ENCODE results near the gene GNAS-AS1. TPM values are rescaled to one million over a fixed set of nuclear protein-coding genes. Genes with fewer than 3 reads are reported as not detected.
A peak's percentile ranks its signal among the peaks of the same experiment; 100 is the strongest.

GNAS-AS1 gene
- total RNA-seq, 1 experiment from 2014 or later = 1.6 TPM

DNA sequence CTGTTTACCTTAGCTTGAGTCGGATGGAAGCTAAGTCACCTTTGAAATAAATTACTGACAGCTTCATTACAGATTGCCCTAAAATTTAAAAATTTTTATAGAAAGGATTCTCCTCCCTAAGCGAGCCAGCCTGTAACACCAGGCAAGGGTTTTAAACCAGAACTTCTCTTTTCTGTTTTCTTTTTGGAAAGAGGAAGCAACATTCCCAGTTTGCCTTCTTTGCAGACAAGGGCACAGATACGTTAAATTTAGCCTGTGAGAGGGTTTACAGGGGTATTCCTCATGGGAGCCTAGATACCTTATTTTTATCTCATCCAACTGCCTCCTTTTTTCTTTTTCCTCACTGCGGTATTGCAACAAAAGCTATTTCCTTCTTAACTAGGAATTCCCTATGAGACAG lies 46.8 kb upstream of the GNAS-AS1 start:
- no peak overlapping the region for H3K4me3 Mint-ChIP-seq (ENCODE audit: unreplicated experiment)

DNA sequence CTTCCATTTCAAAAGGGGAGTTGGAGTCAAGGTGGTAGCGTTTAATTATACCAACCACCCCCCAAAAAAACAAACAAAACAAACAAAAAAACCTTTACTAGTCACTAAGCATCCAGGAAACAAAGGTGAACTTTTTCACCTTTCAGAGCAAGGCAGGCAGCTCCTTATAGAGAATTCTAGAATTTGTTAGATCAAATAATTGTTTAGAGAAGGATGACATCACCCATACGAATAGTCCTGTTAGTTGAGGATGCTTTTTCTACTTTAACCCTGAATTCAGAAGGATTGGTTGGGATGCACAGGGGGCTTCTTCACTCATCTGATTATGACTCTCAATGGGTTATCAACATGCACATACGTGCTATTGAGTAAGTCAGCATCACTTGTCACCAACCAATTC lies 46.1 kb upstream of the GNAS-AS1 start:
- intact Hi-C loops (cut with micrococcal nuclease) = no loop called here
- Mint-ChIP-seq H3K27me3 (ENCODE audit: insufficient read depth, unreplicated experiment) (no peaks in the 10 kb centered on the region), H3K4me3 (ENCODE audit: unreplicated experiment) (no peak overlapping the region), H3K27ac (ENCODE audit: low read depth, unreplicated experiment) (no peak overlapping the region), H3K9me3 (ENCODE audit: unreplicated experiment) (no peaks in the 10 kb centered on the region), H3K4me1 (ENCODE audit: insufficient read depth, unreplicated experiment) (peaks cover 27% of the 10 kb centered on the region), H3K36me3 (ENCODE audit: insufficient read depth, unreplicated experiment) (peaks cover 29% of the 10 kb centered on the region)
- ChIA-PET POLR2A (interaction anchor here (1.6 kb wide), 1 partner anchor 14 kb away, joined by 4 read pairs; no protein-coding TSS in a partner anchor), CTCF (interaction anchor here (0.7 kb wide), 3 partner anchors 44 to 1079 kb away, joined by 3 to 5 read pairs (median 5); no protein-coding TSS in a partner anchor)
- no peak for DNase-seq (ENCODE audit: unreplicated experiment)
- no TSS peak for BruUV-seq (replicated peaks)
- TF ChIP-seq, protein P1, sequence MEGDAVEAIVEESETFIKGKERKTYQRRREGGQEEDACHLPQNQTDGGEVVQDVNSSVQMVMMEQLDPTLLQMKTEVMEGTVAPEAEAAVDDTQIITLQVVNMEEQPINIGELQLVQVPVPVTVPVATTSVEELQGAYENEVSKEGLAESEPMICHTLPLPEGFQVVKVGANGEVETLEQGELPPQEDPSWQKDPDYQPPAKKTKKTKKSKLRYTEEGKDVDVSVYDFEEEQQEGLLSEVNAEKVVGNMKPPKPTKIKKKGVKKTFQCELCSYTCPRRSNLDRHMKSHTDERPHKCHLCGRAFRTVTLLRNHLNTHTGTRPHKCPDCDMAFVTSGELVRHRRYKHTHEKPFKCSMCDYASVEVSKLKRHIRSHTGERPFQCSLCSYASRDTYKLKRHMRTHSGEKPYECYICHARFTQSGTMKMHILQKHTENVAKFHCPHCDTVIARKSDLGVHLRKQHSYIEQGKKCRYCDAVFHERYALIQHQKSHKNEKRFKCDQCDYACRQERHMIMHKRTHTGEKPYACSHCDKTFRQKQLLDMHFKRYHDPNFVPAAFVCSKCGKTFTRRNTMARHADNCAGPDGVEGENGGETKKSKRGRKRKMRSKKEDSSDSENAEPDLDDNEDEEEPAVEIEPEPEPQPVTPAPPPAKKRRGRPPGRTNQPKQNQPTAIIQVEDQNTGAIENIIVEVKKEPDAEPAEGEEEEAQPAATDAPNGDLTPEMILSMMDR (IDR thresholded peaks at IDR 0.05; ENCODE audit: unreplicated experiment) = no peak

More for the DNA sequence above, 46.8 kb upstream of the GNAS-AS1 start:
- TF ChIP-seq, protein P1 (IDR thresholded peaks at IDR 0.05; ENCODE audit: unreplicated experiment) = no peak
- no peak overlapping the region for H3K27ac Mint-ChIP-seq (ENCODE audit: low read depth, unreplicated experiment)
- intact Hi-C loops (cut with micrococcal nuclease) = no loop called here
- no TSS peak for BruUV-seq (replicated peaks)
- ChIA-PET POLR2A (interaction anchor here (0.7 to 1.6 kb wide), 5 partner anchors 9 to 544 kb away, joined by 3 to 4 read pairs (median 4); no protein-coding TSS in a partner anchor), CTCF (interaction anchor here (0.5 kb wide), 1 partner anchor 309 kb away, joined by 3 read pairs; no protein-coding TSS in a partner anchor)
- peaks cover 27% of the 10 kb centered on the region for H3K4me1 Mint-ChIP-seq (ENCODE audit: insufficient read depth, unreplicated experiment)
- no peaks in the 10 kb centered on the region for H3K9me3 Mint-ChIP-seq (ENCODE audit: unreplicated experiment)
- no peak for DNase-seq (ENCODE audit: unreplicated experiment)
- no peaks in the 10 kb centered on the region for H3K27me3 Mint-ChIP-seq (ENCODE audit: insufficient read depth, unreplicated experiment)
- peaks cover 31% of the 10 kb centered on the region for H3K36me3 Mint-ChIP-seq (ENCODE audit: insufficient read depth, unreplicated experiment)

DNA sequence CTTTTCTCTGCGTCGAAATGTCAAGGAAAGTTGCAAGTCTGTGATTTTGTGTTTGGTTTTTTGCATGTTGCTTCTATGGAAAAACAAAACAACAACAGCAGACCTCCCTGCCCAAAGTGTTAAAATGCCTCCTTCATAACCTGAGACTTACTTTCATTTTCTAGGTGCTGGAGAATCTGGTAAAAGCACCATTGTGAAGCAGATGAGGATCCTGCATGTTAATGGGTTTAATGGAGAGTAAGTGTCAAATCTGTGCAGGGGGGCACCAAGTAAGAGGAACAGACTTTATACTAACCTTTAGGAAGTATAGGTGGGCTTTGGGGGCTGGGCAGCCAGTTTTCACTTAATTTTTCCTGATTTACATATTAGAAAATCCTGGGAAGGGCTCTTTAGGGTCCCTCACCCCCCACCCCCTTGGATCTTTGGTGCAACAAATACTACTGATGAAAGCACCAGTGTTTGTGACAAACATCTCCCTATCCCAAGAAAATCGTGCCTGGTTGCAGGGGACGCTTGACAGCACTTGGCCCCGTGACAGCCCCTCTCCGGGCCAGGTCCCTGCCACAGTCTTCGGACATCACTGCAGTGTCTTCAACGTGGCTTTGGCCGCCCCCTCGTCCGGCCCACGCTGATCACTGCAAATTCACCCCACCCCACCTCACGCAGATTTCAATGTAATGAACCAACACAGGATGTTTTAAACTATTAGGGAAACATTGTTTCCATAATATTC lies 44.9 kb upstream of the GNAS-AS1 start:
- BruUV-seq (replicated peaks) = no TSS peak
- Mint-ChIP-seq H3K36me3 (ENCODE audit: insufficient read depth, unreplicated experiment) (peaks cover 26% of the 10 kb centered on the region), H3K4me3 (ENCODE audit: unreplicated experiment) (peak overlapping the region; percentile 93), H3K9me3 (ENCODE audit: unreplicated experiment) (no peaks in the 10 kb centered on the region), H3K4me1 (ENCODE audit: insufficient read depth, unreplicated experiment) (peaks cover 27% of the 10 kb centered on the region), H3K27ac (ENCODE audit: low read depth, unreplicated experiment) (no peak overlapping the region), H3K27me3 (ENCODE audit: insufficient read depth, unreplicated experiment) (no peaks in the 10 kb centered on the region)
- intact Hi-C loops (cut with micrococcal nuclease) = no loop called here
- CTCF ChIA-PET = no interaction called here
- POLR2A ChIA-PET = interaction anchor here (0.6 to 1.3 kb wide), 2 partner anchors 11 to 940 kb away, joined by 3 to 7 read pairs; no protein-coding TSS in a partner anchor
- TF ChIP-seq, protein P1 (IDR thresholded peaks at IDR 0.05; ENCODE audit: unreplicated experiment) = no peak
- DNase-seq (ENCODE audit: unreplicated experiment) = no peak

DNA sequence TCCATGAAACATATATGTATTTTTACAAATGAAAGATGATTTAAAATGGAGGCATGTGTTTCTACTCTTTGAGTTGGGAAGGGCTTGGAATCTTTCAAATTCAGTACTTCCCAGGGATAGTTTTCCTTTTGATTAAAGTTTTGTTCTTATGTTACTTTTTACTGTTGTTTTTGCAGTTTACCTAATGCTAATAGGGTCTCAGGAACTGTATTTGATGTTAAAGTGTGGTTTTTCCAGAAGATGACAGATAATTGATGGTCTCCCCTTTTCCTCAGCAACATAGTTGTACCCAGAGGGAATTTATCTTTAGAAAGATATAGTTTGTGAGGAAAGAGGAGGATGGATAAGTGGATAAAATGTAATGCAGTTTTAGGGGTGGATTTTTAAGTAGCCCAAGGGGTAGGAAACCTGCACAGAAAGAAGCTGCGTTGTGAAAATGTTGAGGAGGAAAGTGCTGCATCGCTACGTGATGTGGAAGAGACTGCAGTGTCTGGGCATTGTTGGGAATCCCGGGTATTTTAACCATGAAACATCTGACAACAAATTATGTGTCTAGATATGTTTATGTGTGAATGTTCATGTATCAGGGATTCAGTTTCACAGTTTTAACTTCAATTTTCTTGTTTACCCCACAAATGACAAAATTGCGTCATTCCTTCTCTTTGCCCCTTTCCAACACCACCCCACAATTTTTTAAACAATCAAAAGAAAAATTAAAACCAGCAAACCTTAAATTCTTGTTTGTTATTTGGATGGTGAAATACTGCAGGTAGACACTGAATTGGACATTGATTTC lies 44.1 kb upstream of the GNAS-AS1 start:
- no TSS peak for BruUV-seq (replicated peaks)
- CTCF ChIA-PET = no interaction called here
- Mint-ChIP-seq H3K27ac (ENCODE audit: low read depth, unreplicated experiment) (no peak overlapping the region), H3K4me1 (ENCODE audit: insufficient read depth, unreplicated experiment) (peaks cover 25% of the 10 kb centered on the region), H3K36me3 (ENCODE audit: insufficient read depth, unreplicated experiment) (peaks cover 24% of the 10 kb centered on the region), H3K27me3 (ENCODE audit: insufficient read depth, unreplicated experiment) (no peaks in the 10 kb centered on the region), H3K4me3 (ENCODE audit: unreplicated experiment) (peak overlapping the region; percentile 93), H3K9me3 (ENCODE audit: unreplicated experiment) (no peaks in the 10 kb centered on the region)
- POLR2A ChIA-PET = interaction anchor here (0.6 to 1.3 kb wide), 3 partner anchors 12 to 941 kb away, joined by 3 to 7 read pairs (median 3); no protein-coding TSS in a partner anchor
- intact Hi-C loops (cut with micrococcal nuclease) = no loop called here
- no peak for DNase-seq (ENCODE audit: unreplicated experiment)
- TF ChIP-seq, protein P1 (IDR thresholded peaks at IDR 0.05; ENCODE audit: unreplicated experiment) = no peak
